Islet of Langerhans (tissue), 1 donor: ENCODE measurements around the gene MID1IP1.

Experiments used
- FAIRE-seq: peaks from one replicate; lab custom pipeline; 2011; peaks lifted over from hg19 to GRCh38; lab: Jason Lieb, UNC

The MID1IP1 gene

DNA sequence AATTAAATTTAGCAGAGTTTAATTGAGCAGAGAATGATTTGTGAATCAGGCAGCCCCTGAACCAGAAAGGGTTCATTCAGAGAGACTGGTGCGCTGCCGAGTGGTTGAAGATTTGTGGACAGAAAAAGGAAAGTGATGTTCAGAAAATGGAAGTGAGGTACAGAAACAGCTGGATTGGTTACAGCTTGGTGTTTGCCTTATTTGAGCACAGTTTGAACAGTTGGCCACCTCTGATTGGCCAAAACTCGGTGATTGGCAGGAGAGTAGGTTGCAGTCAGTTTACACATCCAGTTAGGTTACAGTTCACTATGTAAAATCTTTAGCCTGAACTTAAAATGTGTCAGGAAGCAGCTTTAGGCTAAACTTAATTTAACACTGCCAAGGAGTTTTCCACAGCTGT lies 14.9 kb downstream of the MID1IP1 start:
- peak; percentile 49 for FAIRE-seq

DNA sequence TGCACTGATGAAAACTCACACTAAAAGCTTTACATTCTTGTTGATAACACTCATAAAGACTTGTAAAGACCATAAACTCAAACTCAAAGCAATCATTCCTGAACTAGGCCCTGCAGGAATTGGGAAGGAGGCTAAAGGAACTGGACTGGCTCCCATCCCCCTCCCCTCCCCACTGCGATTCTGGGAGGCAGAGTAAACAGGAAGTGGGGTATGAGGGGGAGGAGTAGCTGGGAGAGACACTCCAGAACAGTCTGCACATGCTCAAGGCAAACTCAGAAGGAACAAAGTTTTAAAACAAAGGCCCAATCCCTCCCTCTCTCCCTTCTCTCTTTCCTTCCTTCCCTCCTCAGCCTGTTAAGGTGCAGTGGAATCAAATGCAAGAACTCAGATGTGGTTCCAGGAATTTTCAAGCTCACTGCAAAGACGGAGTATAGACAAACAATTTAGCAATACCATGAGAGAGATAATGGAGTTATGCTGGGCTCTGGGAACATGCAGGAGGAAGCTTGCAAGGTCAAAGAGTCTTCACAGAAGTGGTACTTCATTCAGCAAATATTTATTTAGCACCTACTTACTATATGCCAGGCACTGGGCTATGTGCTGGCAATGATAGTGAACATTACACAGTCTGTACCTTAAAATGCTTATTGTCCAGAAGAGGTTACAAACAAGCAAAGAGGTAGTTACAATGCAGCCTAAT lies 15.9 kb downstream of the MID1IP1 start:
- no peak for FAIRE-seq

DNA sequence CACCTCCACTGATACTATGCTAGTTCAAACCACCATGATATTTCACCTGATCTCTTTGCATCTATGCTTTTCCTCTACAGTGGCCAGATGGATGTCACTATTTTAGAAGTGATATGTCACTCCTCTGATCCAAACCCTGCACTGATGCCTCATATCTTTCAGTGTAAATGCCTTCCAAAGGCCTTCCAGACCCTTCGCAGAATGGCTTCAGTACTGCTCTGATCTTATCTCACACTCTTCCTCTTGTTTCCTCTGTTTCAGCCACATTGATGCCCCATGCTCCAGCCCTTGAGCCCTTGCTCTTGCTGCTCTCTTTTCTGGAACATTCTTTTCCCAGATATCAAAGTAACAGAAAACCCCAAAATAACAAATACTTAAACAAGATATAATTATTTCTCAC lies 17.9 kb downstream of the MID1IP1 start:
- FAIRE-seq, result no peak

DNA sequence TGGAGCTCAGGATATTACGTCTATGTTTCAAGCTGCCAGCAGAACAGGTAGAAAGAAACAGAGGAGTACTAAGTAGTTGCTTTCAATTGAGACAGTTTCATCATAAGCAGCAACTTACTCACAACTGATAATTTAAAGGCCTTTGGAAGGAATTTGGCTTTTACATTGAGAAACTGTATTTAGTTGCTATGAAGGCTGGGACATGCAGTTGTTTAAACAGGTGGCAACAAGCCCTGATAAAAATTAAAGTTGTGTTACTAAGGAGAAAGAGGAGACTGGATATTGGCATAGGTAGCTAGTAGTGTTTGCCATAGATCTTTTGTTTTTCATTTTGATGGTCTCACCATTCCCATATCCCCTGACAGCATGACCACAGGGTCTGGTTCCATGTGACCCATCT lies 18.4 kb downstream of the MID1IP1 start:
- FAIRE-seq, result no peak

DNA sequence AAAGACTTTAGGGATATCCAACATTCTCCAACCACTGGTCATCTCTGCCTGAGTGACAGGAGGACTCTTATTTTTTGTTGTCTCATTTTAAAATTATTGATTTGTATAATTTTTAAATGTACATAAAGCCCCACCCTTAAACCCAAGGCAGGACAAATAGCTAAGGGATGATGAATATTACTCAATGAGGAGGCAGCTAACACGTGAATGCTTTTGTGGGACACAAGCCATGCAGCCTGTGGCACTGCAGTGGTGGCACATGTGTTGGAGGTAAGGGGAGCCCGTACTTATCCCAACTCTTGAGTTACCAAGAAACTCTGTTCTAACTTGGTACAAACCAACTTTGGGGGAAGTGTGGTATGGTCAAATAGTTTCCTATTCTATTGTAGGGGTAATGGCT lies 19.5 kb downstream of the MID1IP1 start:
- FAIRE-seq, result no peak

DNA sequence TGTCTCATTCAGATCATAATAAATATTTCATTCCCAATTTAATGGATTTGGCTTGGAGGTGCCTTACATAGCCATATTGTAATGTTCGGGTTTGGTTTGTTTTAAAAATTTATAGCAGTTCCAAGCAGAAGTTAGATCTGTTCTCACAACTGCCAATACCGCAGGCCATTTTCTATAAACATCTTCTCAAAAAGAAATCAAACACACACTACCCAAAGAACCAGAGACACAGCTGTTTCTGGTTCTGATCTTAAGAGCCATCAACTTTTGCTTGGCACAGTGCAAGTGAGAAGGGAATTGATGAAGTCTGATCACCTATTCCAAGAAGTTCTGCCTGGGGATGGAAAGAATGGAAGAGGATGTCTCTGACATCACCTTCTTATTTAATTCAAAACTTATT lies 22.9 kb downstream of the MID1IP1 start:
- FAIRE-seq, result no peak

DNA sequence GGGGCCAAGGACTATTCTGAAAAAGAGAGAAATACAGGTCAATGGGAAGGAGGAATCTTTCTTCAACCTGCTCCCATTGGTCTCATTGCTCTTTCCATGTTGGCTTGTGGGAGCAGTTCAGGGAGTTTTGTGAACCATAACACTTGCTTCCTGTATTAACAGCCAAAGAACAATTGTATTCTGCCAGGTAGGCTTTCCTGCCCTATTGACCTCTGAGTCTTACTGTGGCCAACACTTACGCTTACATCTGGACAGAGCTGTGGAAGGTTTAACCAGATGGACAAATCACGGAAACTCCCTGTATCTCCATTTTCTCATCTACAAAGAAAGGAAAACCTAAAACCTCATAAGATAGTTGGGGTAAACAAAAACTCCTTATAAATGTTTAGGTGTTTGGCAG lies 30.7 kb downstream of the MID1IP1 start:
- FAIRE-seq, result no peak

DNA sequence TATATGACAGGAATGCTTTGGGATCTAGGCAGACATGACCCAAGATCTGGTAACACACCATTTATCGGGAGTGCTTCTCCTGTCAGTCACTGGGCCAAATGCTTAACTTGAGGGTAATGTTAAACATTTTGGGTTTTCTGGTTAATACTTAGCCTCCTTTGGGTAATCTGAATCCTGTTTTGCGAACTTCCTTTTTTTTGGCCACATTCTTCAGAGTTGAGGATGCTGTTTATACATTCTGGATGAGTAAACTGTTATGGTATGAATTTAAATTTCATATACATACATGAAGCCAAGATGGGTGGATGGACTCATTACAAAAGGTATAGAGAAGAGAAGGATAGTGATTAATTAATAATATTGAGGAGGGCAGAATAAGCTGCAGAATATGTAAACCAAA lies 36.1 kb downstream of the MID1IP1 start:
- no peak for FAIRE-seq

DNA sequence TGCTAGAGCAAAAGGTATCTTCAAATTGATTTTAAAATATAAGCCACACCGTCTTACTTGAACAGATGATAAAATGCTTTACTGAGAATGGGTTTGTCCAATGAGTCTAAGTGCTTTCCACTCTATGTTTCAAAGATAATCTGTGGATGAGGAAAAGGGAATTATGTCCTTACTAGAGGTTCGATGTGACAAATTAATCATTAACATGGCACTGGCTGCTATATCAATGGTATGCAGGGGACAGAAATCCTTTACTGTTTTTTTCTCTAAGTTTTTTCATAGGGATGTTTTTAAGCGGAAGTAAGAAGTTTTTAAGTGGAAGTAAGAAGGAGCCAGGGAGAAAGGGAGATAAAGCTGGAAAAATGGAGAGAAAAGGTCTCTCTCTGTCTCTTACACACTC lies 38.0 kb downstream of the MID1IP1 start:
- no peak for FAIRE-seq

DNA sequence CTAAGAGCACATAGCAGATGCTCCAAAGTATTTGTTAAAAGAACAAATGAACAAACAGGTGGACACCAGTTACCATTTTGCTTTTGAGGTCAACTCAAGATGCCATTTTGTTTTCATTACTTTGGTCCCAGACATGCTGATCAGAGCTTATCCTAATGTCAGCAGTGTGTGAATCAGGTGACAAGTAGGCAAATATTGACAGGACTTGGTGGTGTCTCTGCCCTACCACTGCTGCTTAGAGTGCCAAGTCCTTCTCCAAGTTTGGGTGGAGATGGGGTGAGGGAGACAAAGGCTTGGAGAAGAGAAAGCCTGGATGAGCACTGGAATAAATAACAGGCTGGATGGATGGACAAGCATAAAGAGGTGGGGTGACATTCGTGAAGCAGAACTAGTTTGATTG lies 38.7 kb downstream of the MID1IP1 start:
- no peak for FAIRE-seq

DNA sequence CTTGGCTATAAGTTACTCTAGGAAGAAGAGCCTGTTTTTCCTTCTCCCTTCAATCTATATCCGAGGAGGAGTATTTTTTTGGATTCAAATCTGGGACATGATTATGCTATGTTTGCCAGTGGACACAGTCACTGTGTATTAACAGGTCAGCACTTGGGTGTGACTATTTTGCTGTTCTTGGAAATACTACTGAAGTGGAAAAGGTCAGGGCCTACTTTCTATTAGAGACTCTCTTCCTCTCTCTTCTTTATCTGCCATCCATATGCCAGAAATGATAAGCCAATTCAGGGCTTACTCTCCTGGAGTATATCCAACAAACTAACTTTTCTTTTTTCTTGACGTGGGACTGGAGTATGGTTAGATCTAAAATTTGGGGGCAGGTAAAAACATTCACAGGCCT lies 40.5 kb downstream of the MID1IP1 start:
- no peak for FAIRE-seq

DNA sequence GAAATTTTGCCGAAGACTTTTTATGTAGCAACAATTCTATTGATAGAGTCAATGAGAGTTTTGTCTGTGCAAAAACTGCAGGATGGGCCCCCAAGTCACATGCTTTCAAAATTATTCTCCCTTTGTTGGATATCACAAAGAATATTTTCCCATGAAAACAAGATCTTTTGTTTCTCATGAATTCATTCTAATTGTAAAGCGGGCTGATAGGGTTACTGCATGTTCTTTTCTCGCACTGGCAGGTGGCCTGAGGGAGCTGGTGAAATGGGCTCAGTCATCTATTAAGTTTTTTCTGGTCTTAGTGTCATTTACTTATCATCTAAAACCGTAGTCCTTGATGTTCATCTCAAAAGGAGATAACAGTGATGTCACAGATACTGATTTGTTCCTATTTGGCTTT lies 44.2 kb downstream of the MID1IP1 start:
- FAIRE-seq, result no peak

DNA sequence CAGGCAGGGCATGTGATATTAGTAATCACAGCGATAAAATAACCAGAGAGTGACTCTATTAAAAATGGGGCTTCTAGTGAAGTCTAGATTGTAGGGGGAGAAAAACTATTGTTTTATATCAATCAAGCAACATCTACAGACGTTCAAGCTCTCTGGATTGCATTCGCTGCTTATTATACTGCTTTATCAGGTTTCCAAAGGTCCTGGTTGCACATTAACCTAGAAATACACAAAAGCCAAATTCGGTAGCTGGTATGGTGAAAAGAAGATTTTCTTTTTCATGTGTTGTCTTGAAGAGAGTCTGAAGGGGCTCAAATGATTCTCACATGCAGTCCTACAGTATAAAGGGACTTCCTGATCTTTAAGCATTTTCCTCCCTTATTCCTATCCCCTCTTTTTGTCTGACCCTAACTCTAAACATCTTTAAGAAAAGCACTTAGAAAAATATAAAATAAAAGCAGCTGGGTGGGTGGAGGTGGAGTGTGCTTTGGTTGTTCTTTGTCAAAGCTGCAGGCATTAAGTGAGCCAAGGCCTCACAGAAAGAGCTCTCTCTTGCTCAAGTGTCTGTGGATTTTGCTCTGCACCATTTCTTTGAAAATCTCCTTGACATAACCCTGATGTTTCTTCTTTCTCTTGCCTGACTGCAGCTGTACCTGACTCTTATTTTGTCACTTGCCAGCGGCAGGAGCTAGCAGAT lies 46.1 kb downstream of the MID1IP1 start:
- peak; percentile 49 for FAIRE-seq

DNA sequence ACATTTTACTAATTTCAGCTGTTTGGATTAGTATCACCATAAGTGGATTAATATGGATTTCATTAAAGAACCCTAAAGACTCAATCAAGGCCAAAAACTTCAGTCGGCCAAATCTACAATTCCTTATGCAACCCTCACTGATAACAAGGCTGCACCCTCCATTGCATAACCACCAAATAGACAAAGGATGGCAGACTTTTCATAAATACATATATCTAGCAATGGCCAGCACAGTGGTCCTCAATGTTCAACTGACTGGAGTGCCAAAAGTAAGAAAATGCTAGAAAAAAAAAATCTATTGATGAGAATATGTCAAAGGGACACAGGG lies 46.6 kb downstream of the MID1IP1 start:
- no peak for FAIRE-seq

DNA sequence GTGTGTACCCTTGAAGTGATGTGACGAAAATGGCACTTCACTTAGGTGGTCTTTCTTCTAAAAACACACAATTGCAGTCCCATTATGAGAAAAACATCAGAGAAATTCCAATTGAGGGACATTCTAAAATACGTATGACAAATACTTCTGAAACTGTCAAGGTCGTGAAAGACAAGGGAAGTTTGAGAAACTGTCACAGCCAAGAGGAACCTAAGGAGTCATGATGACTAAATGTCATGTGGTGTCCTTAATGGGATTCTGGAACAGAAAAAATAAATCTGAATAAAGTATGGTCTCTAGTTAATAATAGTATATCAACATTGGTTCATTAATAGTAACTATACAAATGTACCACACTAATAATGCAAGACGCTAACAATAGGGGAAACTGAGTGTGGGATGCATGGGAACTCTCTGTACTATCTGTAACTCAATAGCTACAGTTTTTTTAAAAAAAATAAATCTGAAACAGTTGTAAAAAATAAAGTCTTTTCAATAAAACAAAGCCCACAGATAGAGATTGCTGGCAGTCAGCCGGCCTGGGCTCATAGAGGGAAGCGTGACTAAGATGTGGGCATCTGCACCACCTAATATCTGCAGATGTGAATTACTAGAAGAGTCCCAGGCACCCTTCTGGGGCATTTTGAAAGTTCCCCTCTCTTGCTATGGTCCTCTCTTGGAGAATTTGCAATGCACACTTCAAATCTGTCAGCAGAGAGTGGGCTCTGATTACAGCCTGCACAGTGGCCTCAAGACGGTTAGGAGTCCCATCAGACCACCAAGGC lies 47.6 kb downstream of the MID1IP1 start:
- FAIRE-seq, result no peak

DNA sequence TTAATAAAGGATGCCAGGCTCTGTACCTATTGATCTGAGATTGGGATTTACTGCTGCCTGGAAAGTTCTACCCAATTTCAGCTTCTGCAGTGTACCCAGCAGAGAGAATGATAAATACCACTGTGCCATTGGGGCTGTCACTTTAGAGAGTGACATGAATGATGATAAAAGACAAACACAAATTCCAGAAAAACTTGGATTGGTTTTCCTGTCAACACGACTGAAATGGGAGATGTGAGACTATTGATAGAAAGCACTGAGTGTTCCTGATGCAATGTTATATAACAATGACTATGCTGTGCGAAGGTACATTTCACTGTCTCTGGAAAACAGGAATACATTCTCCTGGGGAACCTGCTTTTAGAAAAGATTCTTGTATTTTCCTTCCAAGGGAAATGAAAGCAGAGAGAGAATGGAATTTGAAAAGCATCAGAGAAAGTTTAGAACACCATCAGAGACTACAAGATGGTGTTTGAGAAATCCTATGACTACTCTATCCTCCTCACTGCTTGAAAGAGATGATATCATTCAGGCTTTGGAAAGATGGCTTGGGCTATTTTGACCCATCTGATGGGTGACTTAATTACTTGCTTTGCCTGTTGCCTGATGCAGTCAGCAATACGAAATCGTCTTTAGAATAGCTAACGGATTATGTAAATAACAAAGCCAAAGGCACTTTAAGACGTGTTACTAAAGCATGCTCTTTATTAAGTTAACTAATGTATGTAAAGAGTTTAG lies 49.7 kb downstream of the MID1IP1 start:
- no peak for FAIRE-seq

DNA sequence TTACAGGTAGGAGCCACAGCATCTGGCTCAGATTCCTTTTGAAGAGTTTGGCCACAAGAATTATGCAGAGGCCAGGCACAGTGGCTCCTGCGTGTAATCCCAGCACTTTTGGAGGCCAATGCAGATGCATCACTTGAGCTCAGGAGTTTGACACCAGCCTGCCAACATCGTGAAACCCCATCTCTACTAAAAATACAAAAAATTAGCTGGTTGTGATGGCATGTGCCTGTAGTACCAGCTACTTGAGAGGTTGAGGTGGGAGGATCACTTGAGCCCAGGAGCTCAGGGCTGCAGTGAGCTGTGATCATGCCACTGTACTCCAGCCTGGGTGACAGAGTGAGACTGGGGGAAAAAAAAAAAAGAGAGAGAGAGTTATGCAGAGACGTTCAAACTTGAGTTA lies 53.0 kb downstream of the MID1IP1 start:
- no peak for FAIRE-seq
